Activated T-helper 1 cell treated with anti-CD3 and anti-CD28 coated beads, Interleukin-2, amount 50 U/mL, for 16 hours (primary cell): Measurements from ENCODE around the gene HIVEP3.
"Not testable (repeated sequence)": the region's sequence is repeated elsewhere in the genome, so short reads cannot be mapped to it uniquely, and the experiment has no call there.

Experiments used
- DNase-seq, 2 donors: peaks; one replicate each; pipeline ENCODE4 v3.0.0-alpha.2; 2020; ENCODE audit warnings: low read depth in 1 of 2, low spot score in 1 of 2

HIVEP3 gene

GRCh38 chr1:41921271-41921670, 2.5 kb upstream of the HIVEP3 start:
- DNase-seq: not testable (repeated sequence)

- no peak for DNase-seq
Observed at GRCh38 chr1:41920658-41921057, 1.9 kb upstream of the HIVEP3 start.

- DNase-seq: peak; percentile 45 to 66
Observed at GRCh38 chr1:41919764-41920397, 1.2 kb upstream of the HIVEP3 start.

- no peak for DNase-seq
Observed at GRCh38 chr1:41919131-41919530, 409 bp upstream of the HIVEP3 start.

GRCh38 chr1:41917835-41918449, 780 bp downstream of the HIVEP3 start:
- peak in 1 of 2 donors; percentile 24 for DNase-seq

GRCh38 chr1:41917076-41917475, 1.6 kb downstream of the HIVEP3 start:
- no peak for DNase-seq

DNA sequence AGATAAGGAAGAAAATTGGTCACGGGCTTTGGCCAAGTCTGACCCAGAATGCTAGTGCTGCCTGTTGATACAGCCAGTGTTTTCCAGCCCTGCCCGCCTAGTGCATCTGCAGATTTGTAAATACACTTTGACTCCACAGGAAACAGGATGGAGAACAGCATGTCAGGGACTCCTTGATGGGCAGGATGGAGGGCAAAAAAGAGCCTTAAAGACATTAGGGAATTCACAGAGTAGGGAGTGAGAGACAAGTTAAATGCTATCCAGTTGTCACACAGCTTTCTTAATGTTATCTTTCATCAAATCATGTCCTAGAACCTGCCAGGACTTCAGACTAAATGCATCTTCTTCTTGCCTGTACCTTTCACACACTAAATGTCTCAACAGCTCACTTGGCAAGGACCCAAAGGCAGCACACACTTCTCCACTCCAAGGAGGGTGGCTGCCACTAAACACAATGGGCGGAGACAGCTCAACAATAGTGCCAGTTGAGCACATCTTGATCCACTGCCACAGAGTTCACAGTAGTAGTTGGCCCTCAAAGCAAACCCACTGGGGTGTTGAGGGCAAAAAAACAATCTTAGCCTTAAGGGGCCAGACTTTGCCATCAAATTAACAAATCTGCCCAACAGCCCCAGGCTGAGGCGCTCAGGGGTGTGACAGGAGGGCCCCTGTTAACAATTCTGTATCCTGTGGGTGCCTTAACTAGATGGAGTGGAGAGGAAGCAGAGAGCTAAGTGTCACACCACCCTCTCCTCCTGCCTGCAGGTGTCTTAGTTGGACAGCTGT, 2.7 kb downstream of the HIVEP3 start:
- no peak for DNase-seq

GRCh38 chr1:41914516-41914915, 4.2 kb downstream of the HIVEP3 start:
- no peak for DNase-seq

DNA sequence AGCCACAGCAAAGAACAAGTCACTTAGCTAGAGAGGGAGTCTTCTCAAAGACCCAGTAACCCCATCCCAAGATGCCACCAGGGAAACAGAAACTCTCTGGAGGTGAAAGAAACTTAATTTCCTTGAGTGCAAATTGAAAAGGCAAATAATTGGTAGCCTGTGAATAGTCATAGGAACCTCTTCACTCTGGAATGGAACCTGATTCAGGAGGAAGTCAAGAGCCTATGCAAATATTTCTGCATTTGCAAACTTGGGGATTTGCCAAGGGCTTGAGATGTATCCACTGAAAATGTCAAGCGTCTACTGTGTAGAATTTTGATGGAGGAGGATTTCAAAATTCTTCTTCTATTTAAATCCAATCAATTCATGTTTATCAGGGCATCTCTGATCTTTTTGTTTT, 5.7 kb downstream of the HIVEP3 start:
- DNase-seq: no peak

- no peak for DNase-seq
Observed at GRCh38 chr1:41908288-41908895, 10.3 kb downstream of the HIVEP3 start.

DNA sequence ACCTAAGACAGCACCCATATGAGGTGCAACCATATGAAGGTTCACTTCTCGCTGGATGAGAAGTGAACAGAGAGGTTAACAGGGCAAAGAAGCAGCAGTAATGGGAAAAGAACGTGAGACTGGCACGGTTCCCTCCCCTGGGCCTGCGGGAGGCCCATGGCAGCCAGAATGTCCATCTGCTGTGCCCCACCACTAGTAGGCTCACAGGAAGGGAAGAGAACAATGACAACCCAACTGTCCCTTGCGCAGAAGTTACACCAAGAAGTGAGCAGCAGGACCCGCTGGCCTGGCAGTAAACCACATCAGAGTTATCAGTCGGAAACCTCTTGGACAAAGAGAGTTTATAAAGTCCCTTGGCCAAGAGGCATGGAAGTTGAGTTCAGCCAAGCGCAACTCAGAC, 11.3 kb downstream of the HIVEP3 start:
- no peak for DNase-seq

- DNase-seq: no peak
Observed at GRCh38 chr1:41906943-41907342, 11.8 kb downstream of the HIVEP3 start.

- DNase-seq: no peak
Observed at GRCh38 chr1:41905093-41905675, 13.5 kb downstream of the HIVEP3 start.

DNA sequence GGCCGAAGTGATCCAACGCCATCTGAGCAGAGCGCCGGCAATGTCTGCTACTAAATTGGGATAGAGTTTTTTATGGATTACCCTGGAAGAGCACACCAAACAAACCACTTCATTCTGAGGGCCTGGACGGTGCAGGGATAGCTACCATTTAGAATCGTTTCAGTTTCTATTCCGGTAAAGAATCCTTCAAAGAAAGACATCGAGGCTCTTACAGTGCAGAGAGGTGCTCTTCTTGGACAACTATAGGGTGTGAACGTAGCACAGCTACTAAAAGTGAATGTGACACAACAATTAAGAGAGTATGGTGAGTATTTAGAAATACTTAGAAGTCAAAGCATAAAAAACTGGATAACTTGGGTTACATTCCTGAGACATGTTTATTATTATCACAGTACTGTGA, 16.1 kb downstream of the HIVEP3 start:
- DNase-seq: no peak

DNA sequence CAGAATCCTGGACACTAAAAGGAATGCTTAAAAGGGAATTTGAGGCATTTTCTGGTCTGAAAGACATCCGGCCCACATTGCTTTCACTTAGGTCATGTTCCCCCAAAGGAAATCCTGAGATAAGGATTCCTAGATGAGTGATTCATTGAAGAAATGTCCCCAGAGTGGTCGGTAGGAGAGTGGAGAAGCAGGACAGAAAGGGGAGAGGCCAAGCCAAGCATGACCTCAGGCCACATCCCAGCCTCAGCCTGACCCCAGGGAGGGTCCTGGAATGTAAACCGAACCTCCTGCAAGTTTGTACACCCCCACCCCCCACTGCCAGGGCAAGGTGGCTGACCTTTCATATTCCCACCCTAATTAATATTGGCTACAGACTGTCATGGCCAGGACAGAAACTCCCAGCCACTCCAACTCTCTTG, 16.6 kb downstream of the HIVEP3 start:
- DNase-seq: no peak

DNA sequence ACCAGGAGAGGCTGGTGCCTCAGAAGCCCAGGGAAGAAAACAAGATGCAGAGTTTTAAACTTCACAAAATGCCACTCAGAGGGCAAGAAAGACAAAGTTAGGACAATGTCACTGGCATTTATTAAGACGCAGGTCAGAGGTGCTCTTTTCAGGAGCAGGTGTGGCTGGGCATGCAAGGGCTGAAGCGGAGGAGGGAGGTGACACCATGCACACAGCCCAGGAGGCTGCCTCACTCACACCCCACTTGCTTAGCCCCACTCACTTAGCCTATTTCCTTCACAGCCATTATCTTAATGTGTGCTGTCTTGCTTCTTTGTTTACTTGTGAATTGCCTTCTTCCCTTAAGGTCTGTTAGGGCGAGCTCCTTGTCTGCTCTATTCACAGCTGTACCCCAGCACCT, 17.2 kb downstream of the HIVEP3 start:
- no peak for DNase-seq

DNA sequence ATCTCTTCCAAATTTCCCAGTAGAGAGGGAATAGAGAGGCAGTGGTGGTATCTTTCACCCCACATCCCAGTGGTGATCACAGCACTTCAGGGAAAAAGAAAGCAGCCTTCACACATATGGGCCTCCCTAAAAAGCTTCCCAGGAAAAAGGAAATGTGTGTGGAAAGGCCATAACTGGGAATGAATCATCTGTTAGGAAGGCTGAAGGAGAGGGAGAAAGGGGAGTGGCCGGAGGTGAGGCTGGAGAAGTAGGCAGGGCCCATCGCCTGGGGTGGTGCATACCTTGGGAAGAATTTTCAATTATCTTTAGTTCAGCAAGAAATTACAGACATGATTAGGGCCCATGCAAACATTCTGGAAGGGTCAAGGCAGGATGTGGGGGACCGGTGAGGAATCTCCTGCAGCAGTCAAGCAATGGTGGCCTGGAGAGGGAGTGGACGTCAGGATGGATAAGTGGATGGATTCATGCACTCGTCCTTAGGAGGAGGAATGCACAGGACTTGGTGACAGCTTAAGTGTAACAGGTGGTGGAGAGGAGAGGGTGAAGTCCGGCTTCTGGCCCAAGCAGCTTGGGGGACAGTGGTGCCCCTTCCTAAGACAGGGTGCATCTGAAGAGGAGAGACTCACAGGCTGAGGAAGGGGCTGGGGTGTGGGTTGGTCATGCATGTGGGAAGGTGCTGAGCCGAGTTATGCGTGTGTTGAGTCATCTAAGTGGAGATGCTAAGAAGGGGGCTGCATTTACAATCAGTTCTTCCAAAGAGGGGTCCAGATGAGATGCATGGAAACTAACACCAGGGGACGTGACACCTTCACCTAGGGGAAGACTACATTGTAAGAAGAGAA, 17.9 kb downstream of the HIVEP3 start:
- no peak for DNase-seq

GRCh38 chr1:41898191-41898713, 20.5 kb downstream of the HIVEP3 start:
- peak; percentile 33 to 38 for DNase-seq

GRCh38 chr1:41895552-41895951, 23.2 kb downstream of the HIVEP3 start:
- DNase-seq: no peak

DNA sequence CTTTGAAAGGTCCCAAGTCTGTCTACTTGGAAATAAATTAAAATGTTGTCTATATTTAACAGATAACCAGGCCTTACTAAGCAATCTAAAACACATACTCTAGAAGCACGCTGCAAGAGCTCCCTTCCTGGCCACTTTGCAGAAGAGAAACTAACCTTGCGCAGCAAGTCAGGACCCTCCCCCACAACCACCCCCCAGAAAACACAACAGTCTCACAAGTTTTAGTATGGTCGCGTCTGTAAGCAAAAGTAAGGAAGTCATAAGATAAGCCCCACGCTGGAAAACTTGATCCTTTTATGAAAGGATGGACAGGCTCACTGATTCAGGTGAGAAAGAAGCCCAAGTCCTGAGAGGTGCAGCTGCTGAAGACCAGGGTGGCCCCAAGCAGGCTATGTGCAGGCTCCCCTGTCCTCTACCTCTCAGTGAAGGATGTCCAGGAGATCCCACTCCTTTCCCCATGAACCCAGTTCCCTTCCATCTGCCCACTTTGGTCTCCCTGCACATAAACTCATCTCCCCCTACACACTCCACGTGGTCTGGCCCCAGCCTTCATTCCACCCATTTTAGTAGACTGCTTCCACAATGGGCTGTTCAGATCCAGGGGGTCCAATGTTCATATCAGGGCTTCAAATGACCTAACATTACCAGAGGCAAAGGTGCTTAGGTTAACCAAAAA, 23.8 kb downstream of the HIVEP3 start:
- DNase-seq: no peak
